Stimulated activated CD4-positive, alpha-beta T cell treated with anti-CD3 and anti-CD28 coated beads, Interleukin-4, amount 100 ng/mL, for 4 hours (primary cell): ENCODE data around the gene GPR135.

ENCODE experiments used
- DNase-seq, 2 experiments: peaks; one replicate each; pipeline ENCODE4 v3.0.0-alpha.2; 2020

GPR135 gene

GRCh38 chr14:59422069-59422881 is 42.9 kb downstream of the GPR135 start:
- DNase-seq = no peak

GRCh38 chr14:59419303-59419702 is 45.9 kb downstream of the GPR135 start:
- no peak for DNase-seq

- no peak for DNase-seq
Observed at GRCh38 chr14:59417311-59417710, 47.9 kb downstream of the GPR135 start.

- DNase-seq = no peak
Observed at GRCh38 chr14:59415836-59416602, 49.2 kb downstream of the GPR135 start.
